ENCODE measurements around the gene PCDHGA9.

Gene PCDHGA9

GRCh38 chr5:141440341-141440740, 37.8 kb downstream of the PCDHGA9 start:
- TF ChIP-seq, protein P1, sequence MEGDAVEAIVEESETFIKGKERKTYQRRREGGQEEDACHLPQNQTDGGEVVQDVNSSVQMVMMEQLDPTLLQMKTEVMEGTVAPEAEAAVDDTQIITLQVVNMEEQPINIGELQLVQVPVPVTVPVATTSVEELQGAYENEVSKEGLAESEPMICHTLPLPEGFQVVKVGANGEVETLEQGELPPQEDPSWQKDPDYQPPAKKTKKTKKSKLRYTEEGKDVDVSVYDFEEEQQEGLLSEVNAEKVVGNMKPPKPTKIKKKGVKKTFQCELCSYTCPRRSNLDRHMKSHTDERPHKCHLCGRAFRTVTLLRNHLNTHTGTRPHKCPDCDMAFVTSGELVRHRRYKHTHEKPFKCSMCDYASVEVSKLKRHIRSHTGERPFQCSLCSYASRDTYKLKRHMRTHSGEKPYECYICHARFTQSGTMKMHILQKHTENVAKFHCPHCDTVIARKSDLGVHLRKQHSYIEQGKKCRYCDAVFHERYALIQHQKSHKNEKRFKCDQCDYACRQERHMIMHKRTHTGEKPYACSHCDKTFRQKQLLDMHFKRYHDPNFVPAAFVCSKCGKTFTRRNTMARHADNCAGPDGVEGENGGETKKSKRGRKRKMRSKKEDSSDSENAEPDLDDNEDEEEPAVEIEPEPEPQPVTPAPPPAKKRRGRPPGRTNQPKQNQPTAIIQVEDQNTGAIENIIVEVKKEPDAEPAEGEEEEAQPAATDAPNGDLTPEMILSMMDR (IDR thresholded peaks at IDR 0.05; ENCODE audit: low read depth, low read length) = no peak

DNA sequence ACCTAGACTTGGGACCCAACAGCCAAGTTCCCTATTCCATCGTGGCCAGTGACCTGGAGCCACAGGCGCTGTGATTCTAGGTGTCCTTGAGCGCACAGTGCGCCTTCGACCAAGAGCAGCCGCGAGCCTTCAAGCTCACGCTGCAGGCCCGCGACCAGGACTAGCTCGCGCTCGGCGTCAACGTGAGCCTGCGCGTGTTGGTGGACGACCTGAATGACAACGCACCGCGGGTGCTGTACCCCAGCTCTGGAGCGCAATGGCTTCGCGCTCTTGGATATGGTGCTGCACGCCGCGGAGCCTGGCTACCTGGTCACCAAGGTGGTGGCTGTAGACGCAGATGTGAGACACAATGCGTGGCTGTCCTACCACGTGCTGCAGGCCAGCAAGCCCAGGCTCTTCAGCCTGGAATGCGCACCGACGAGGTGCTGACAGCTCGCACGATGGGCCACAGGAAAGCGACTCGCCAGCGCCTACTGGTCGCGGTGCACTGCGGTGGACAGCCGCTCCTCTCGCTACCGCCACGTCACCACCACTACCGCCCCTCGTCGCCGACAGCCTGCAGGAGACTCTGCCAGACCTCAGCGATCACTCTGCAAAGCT, 39.1 kb downstream of the PCDHGA9 start:
- no peak for DNase-seq (ENCODE audit: low read depth in 2 of 2)
- TF ChIP-seq, protein P1 (IDR thresholded peaks at IDR 0.05; ENCODE audit: low read depth, low read length) = no peak
- no peak overlapping the region for H3K4me3 ChIP-seq (replicated peaks in 1 of 2; ENCODE audit: low read depth in 2 of 2, low read length in 2 of 2)

More at GRCh38 chr5:141440341-141440740, 37.8 kb downstream of the PCDHGA9 start:
- no peak overlapping the region for H3K4me3 ChIP-seq (replicated peaks in 1 of 2; ENCODE audit: low read depth in 2 of 2, low read length in 2 of 2)
- no peak for DNase-seq (ENCODE audit: low read depth in 2 of 2)

All from cardiac fibroblast (primary cell).